ENCODE data around the gene ARHGAP31. TPM values are rescaled to one million over a fixed set of nuclear protein-coding genes. Genes with fewer than 3 reads are reported as not detected.

The ARHGAP31 gene
- total and polyA plus RNA-seq, 8 donors: 31.5 to 70.3 (median 42.3) TPM

- H3K27me3 ChIP-seq: no peaks in the 10 kb centered on the region
- peaks cover 0 to 6% of the 10 kb centered on the region in 2 donors for H3K36me3 ChIP-seq
- no peak for TF ChIP-seq CTCF (IDR thresholded peaks at IDR 0.05)
- no peaks in the 10 kb centered on the region for H3K9me3 ChIP-seq
- intact Hi-C loops (cut with DNase I): no loop called here
- DNase-seq: no peak
- H3K4me1 ChIP-seq: peaks cover 0 to 18% of the 10 kb centered on the region in 2 donors
- no peak overlapping the region for H3K4me3 ChIP-seq
- H3K27ac ChIP-seq: no peak overlapping the region
- ATAC-seq: no peak
Observed at GRCh38 chr3:119338754-119339153, 44.6 kb downstream of the ARHGAP31 start.

DNA sequence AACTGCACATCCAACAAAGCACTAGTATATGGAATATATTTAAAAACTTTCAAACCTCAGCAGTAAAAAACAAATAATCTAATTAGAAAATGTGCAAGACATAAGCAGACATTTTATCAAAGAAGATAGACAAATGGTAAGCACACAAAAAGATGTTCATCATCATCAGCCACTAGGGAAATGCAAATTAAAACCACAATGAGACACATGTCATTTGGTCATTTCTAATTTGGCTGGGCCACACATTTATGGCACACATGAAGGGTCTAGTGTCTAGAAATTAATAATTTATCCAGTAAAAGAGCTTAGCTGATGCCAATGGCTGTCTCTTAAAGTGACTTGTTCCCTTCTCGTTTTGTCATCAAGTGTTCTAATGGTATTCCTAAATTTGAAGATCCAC lies 45.8 kb downstream of the ARHGAP31 start:
- ATAC-seq (no peak), DNase-seq (no peak)
- no peak overlapping the region for H3K27ac ChIP-seq
- H3K4me1 ChIP-seq: peaks cover 0 to 19% of the 10 kb centered on the region in 2 donors
- peaks cover 0 to 6% of the 10 kb centered on the region in 2 donors for H3K36me3 ChIP-seq
- H3K9me3 ChIP-seq: no peaks in the 10 kb centered on the region
- H3K27me3 ChIP-seq: no peaks in the 10 kb centered on the region
- TF ChIP-seq CTCF (IDR thresholded peaks at IDR 0.05): no peak
- H3K4me3 ChIP-seq: no peak overlapping the region
- intact Hi-C loops (cut with DNase I): no loop called here

GRCh38 chr3:119340446-119340845 lies 46.3 kb downstream of the ARHGAP31 start:
- Histone ChIP-seq H3K27ac (no peak overlapping the region), H3K27me3 (no peaks in the 10 kb centered on the region), H3K4me3 (no peak overlapping the region), H3K4me1 (peaks cover 0 to 24% of the 10 kb centered on the region in 2 donors), H3K36me3 (peaks cover 0 to 6% of the 10 kb centered on the region in 2 donors), H3K9me3 (no peaks in the 10 kb centered on the region)
- no peak for TF ChIP-seq CTCF (IDR thresholded peaks at IDR 0.05)
- intact Hi-C loops (cut with DNase I): no loop called here
- DNase-seq: no peak
- no peak for ATAC-seq

- Histone ChIP-seq H3K4me3 (no peak overlapping the region), H3K36me3 (peaks cover 0 to 2% of the 10 kb centered on the region in 2 donors), H3K27me3 (no peaks in the 10 kb centered on the region), H3K9me3 (no peaks in the 10 kb centered on the region), H3K4me1 (peaks cover 0 to 29% of the 10 kb centered on the region in 2 donors), H3K27ac (no peak overlapping the region)
- TF ChIP-seq CTCF (IDR thresholded peaks at IDR 0.05): no peak
- intact Hi-C loops (cut with DNase I): no loop called here
- ATAC-seq (no peak), DNase-seq (no peak)
Observed at GRCh38 chr3:119342176-119342575, 48.0 kb downstream of the ARHGAP31 start.

GRCh38 chr3:119343719-119344118 lies 49.5 kb downstream of the ARHGAP31 start:
- TF ChIP-seq CTCF (IDR thresholded peaks at IDR 0.05): no peak
- intact Hi-C loops (cut with DNase I): no loop called here

More at GRCh38 chr3:119343719-119344118, 49.5 kb downstream of the ARHGAP31 start:
- peaks cover 0 to 36% of the 10 kb centered on the region in 2 donors for H3K4me1 ChIP-seq
- no peaks in the 10 kb centered on the region for H3K9me3 ChIP-seq
- no peaks in the 10 kb centered on the region for H3K27me3 ChIP-seq
- no peak for ATAC-seq
- H3K4me3 ChIP-seq: no peak overlapping the region
- H3K36me3 ChIP-seq: no peaks in the 10 kb centered on the region
- no peak for DNase-seq
- no peak overlapping the region for H3K27ac ChIP-seq
